Measurements from ENCODE around the gene NT5DC3.

The NT5DC3 gene

GRCh38 chr12:103881261-103881660, 40.2 kb upstream of the NT5DC3 start:
- no peak for TF ChIP-seq CTCF (IDR thresholded peaks at IDR 0.05; ENCODE audit: insufficient read depth, low read depth, low read length, missing control alignments)
- peak overlapping the region; percentile 24; the same call in 1 of the 2 replicates for H3K4me3 ChIP-seq (ENCODE audit: low read depth, low read length)
- DNase-seq (ENCODE audit: low read depth), result peak; percentile 46

- TF ChIP-seq CTCF (IDR thresholded peaks at IDR 0.05; ENCODE audit: insufficient read depth, low read depth, low read length, missing control alignments), result no peak
- H3K4me3 ChIP-seq (ENCODE audit: low read depth, low read length), result peak overlapping the region; percentile 24; the same call in 1 of the 2 replicates
Observed at GRCh38 chr12:103880299-103881142, 39.5 kb upstream of the NT5DC3 start.

GRCh38 chr12:103879878-103880277, 38.8 kb upstream of the NT5DC3 start:
- H3K4me3 ChIP-seq (ENCODE audit: low read depth, low read length), result no peak overlapping the region
- no peak for DNase-seq (ENCODE audit: low read depth)
- TF ChIP-seq CTCF (IDR thresholded peaks at IDR 0.05; ENCODE audit: insufficient read depth, low read depth, low read length, missing control alignments), result no peak

More at GRCh38 chr12:103880299-103881142, 39.5 kb upstream of the NT5DC3 start:
- DNase-seq (ENCODE audit: low read depth), result peak; percentile 86

GRCh38 chr12:103879048-103879692, 38.1 kb upstream of the NT5DC3 start:
- TF ChIP-seq CTCF (IDR thresholded peaks at IDR 0.05; ENCODE audit: insufficient read depth, low read depth, low read length, missing control alignments), result no peak

GRCh38 chr12:103877934-103878510, 37.0 kb upstream of the NT5DC3 start:
- TF ChIP-seq CTCF (IDR thresholded peaks at IDR 0.05; ENCODE audit: insufficient read depth, low read depth, low read length, missing control alignments), result peak; percentile 74
- peak; percentile 83 for DNase-seq (ENCODE audit: low read depth)
- H3K4me3 ChIP-seq (ENCODE audit: low read depth, low read length), result no peak overlapping the region

More at GRCh38 chr12:103879048-103879692, 38.1 kb upstream of the NT5DC3 start:
- H3K4me3 ChIP-seq (ENCODE audit: low read depth, low read length), result no peak overlapping the region
- no peak for DNase-seq (ENCODE audit: low read depth)

- no peak overlapping the region for H3K4me3 ChIP-seq (ENCODE audit: low read depth, low read length)
- no peak for TF ChIP-seq CTCF (IDR thresholded peaks at IDR 0.05; ENCODE audit: insufficient read depth, low read depth, low read length, missing control alignments)
- no peak for DNase-seq (ENCODE audit: low read depth)
Observed at GRCh38 chr12:103877288-103877687, 36.3 kb upstream of the NT5DC3 start.

Data from GM12865 (cell line).